HEK293 (cell line): ENCODE data around the gene STRA6.

Source experiments
- KLF8 ChIP-seq: fragments of 450-650 bp; formaldehyde crosslinking; IDR thresholded peaks from 2 replicates; pipeline ENCODE4 v1.5.1; 2016; ENCODE audit warnings: missing biosample characterization, missing genetic modification characterization
- MEIS1 ChIP-seq: sonication (generic); formaldehyde crosslinking; IDR thresholded peaks from 2 replicates; pipeline ENCODE4 v1.8.1; 2022; ENCODE audit warnings: missing genetic modification reagents, mild to moderate bottlenecking, borderline replicate concordance
- MYNN ChIP-seq: fragments of 450-650 bp; formaldehyde crosslinking; IDR thresholded peaks from 2 replicates; pipeline ENCODE4 v1.5.1; 2016; ENCODE audit warnings: missing biosample characterization, missing genetic modification characterization, borderline replicate concordance
- OVOL3 ChIP-seq: fragments of 450-650 bp; formaldehyde crosslinking; IDR thresholded peaks from 2 replicates; pipeline ENCODE4 v1.5.1; 2016; ENCODE audit warnings: missing biosample characterization, missing genetic modification characterization
- ZBTB8A ChIP-seq: fragments of 450-650 bp; formaldehyde crosslinking; IDR thresholded peaks from 2 replicates; pipeline ENCODE4 v1.5.1; 2016; ENCODE audit warnings: missing biosample characterization, missing genetic modification characterization
- ZNF121 ChIP-seq: fragments of 450-650 bp; formaldehyde crosslinking; IDR thresholded peaks from 2 replicates; pipeline ENCODE4 v1.5.1; 2016; ENCODE audit warnings: missing biosample characterization, missing genetic modification characterization
- ZNF132 ChIP-seq: fragments of 450-650 bp; formaldehyde crosslinking; IDR thresholded peaks from 2 replicates; pipeline ENCODE4 v1.5.1; 2017; ENCODE audit warnings: missing biosample characterization, missing genetic modification characterization, borderline replicate concordance
- ZNF202 ChIP-seq: fragments of 450-650 bp; formaldehyde crosslinking; IDR thresholded peaks from 2 replicates; pipeline ENCODE4 v1.5.1; 2016; ENCODE audit warnings: missing biosample characterization, missing genetic modification characterization, borderline replicate concordance
- ZNF266 ChIP-seq: fragments of 450-650 bp; formaldehyde crosslinking; IDR thresholded peaks from 2 replicates; pipeline ENCODE4 v1.5.1; 2016; ENCODE audit warnings: missing biosample characterization, missing genetic modification characterization, low read depth
- ZNF341 ChIP-seq: fragments of 450-650 bp; formaldehyde crosslinking; IDR thresholded peaks from 2 replicates; pipeline ENCODE4; 2016; ENCODE audit warnings: low read depth, missing biosample characterization, missing genetic modification characterization
- ZNF37A ChIP-seq: fragments of 450-650 bp; IDR thresholded peaks from 2 replicates; pipeline ENCODE4 v1.5.1; 2018; ENCODE audit warnings: missing biosample characterization, missing genetic modification characterization
- ZNF423 ChIP-seq: fragments of 450-650 bp; formaldehyde crosslinking; IDR thresholded peaks from 2 replicates; pipeline ENCODE4 v1.5.1; 2016; ENCODE audit warnings: missing biosample characterization, missing genetic modification characterization
- ZNF501 ChIP-seq: fragments of 450-650 bp; formaldehyde crosslinking; IDR thresholded peaks from 2 replicates; pipeline ENCODE4 v1.5.1; 2016; ENCODE audit warnings: missing biosample characterization, missing genetic modification characterization
- ZNF514 ChIP-seq: fragments of 450-650 bp; formaldehyde crosslinking; IDR thresholded peaks from 2 replicates; pipeline ENCODE4 v1.5.1; 2016; ENCODE audit warnings: missing biosample characterization, missing genetic modification characterization
- ZNF548 ChIP-seq: fragments of 450-650 bp; formaldehyde crosslinking; IDR thresholded peaks from 2 replicates; pipeline ENCODE4 v1.5.1; 2016; ENCODE audit warnings: missing biosample characterization, missing genetic modification characterization
- ZNF585B ChIP-seq: fragments of 450-650 bp; formaldehyde crosslinking; IDR thresholded peaks from 2 replicates; pipeline ENCODE4 v1.5.1; 2016; ENCODE audit warnings: missing biosample characterization, missing genetic modification characterization
- ZNF701 ChIP-seq: fragments of 450-650 bp; formaldehyde crosslinking; IDR thresholded peaks from 2 replicates; pipeline ENCODE4 v1.5.1; 2016; ENCODE audit warnings: missing biosample characterization, missing genetic modification characterization
- ZNF747 ChIP-seq: fragments of 450-650 bp; formaldehyde crosslinking; IDR thresholded peaks from 2 replicates; pipeline ENCODE4 v1.5.1; 2016; ENCODE audit warnings: missing biosample characterization, missing genetic modification characterization
- TF ChIP-seq, protein P1 (sequence below): IDR thresholded peaks from 2 replicates; pipeline ENCODE4 v1.6.1; 2011; ENCODE audit warnings: mild to moderate bottlenecking, low read depth, low read length, borderline replicate concordance
- TF ChIP-seq, protein P2 (sequence below): fragments of 450-650 bp; formaldehyde crosslinking; IDR thresholded peaks from 2 replicates; pipeline ENCODE4 v1.5.1; 2016; ENCODE audit warnings: missing biosample characterization, missing genetic modification characterization
- TF ChIP-seq, protein P3 (sequence below): fragments of 450-650 bp; formaldehyde crosslinking; IDR thresholded peaks from 2 replicates; pipeline ENCODE4 v1.5.1; 2016; ENCODE audit warnings: missing biosample characterization, missing genetic modification characterization
- TF ChIP-seq, protein P4 (sequence below): fragments of 450-650 bp; formaldehyde crosslinking; IDR thresholded peaks from 2 replicates; pipeline ENCODE4 v1.5.1; 2016; ENCODE audit warnings: missing biosample characterization, missing genetic modification characterization, borderline replicate concordance
- TF ChIP-seq, protein P5 (sequence below): fragments of 450-650 bp; formaldehyde crosslinking; conservative IDR thresholded peaks from 2 replicates; pipeline ENCODE4 v1.5.1; 2016; ENCODE audit warnings: low read depth, missing biosample characterization, missing genetic modification characterization
- TF ChIP-seq, protein P6 (sequence below): fragments of 450-650 bp; formaldehyde crosslinking; IDR thresholded peaks from 2 replicates; pipeline ENCODE4 v1.5.1; 2016; ENCODE audit warnings: missing biosample characterization, missing genetic modification characterization, low read depth
- TF ChIP-seq, protein P7 (sequence below): fragments of 450-650 bp; formaldehyde crosslinking; IDR thresholded peaks from 2 replicates; pipeline ENCODE4 v1.5.1; 2016; ENCODE audit warnings: missing biosample characterization, missing genetic modification characterization, low read depth

The STRA6 gene

DNA sequence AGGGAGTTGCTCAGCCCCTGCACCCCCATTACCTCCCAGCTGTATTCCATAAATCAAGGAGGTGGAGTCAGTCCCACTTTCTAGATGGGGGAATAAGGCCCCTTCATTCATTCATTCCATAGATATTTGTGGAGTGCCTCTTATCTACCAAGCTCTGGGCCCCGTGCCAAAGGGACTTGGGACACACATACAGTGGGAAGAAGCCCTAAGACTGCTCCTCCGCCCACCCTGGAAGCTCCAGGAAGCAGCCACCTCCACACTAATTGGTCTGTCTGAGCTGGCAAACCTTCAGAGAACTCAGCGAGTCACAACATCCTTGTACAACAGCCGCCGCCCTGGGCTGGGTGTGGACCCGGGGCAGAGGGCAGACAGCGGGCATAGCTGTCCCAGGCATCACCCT, 6.4 kb downstream of the STRA6 start (continued):
- TF ChIP-seq, protein P1, sequence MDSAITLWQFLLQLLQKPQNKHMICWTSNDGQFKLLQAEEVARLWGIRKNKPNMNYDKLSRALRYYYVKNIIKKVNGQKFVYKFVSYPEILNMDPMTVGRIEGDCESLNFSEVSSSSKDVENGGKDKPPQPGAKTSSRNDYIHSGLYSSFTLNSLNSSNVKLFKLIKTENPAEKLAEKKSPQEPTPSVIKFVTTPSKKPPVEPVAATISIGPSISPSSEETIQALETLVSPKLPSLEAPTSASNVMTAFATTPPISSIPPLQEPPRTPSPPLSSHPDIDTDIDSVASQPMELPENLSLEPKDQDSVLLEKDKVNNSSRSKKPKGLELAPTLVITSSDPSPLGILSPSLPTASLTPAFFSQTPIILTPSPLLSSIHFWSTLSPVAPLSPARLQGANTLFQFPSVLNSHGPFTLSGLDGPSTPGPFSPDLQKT, result no peak
- TF ChIP-seq ZNF501 (tag by site-specific recombination) (no peak), MEIS1 (CRISPR knock-in tag) (no peak), MYNN (tag by site-specific recombination) (no peak), ZNF121 (no peak), ZNF341 (peak; percentile 77), ZNF514 (tag by site-specific recombination) (no peak), KLF8 (tag by site-specific recombination) (no peak), ZNF37A (tag by site-specific recombination) (no peak), ZNF585B (tag by site-specific recombination) (no peak), ZBTB8A (tag by site-specific recombination) (peak; percentile 48), ZNF701 (tag by site-specific recombination) (no peak), ZNF132 (tag by site-specific recombination) (no peak), ZNF266 (no peak), ZNF548 (tag by site-specific recombination) (no peak), OVOL3 (no peak), ZNF747 (tag by site-specific recombination) (no peak), ZNF202 (no peak), ZNF423 (no peak)
- TF ChIP-seq, protein P2, sequence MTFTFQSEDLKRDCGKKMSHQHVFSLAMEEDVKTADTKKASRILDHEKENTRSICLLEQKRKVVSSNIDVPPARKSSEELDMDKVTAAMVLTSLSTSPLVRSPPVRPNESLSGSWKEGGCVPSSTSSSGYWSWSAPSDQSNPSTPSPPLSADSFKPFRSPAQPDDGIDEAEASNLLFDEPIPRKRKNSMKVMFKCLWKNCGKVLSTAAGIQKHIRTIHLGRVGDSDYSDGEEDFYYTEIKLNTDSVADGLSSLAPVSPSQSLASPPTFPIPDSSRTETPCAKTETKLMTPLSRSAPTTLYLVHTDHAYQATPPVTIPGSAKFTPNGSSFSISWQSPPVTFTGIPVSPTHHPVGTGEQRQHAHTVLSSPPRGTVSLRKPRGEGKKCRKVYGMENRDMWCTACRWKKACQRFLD (tag by site-specific recombination), result no peak
- TF ChIP-seq, protein P3, sequence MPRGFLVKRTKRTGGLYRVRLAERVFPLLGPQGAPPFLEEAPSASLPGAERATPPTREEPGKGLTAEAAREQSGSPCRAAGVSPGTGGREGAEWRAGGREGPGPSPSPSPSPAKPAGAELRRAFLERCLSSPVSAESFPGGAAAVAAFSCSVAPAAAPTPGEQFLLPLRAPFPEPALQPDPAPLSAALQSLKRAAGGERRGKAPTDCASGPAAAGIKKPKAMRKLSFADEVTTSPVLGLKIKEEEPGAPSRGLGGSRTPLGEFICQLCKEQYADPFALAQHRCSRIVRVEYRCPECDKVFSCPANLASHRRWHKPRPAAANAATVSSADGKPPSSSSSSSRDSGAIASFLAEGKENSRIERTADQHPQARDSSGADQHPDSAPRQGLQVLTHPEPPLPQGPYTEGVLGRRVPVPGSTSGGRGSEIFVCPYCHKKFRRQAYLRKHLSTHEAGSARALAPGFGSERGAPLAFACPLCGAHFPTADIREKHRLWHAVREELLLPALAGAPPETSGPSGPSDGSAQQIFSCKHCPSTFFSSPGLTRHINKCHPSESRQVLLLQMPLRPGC (tag by site-specific recombination), result no peak
- TF ChIP-seq, protein P4, sequence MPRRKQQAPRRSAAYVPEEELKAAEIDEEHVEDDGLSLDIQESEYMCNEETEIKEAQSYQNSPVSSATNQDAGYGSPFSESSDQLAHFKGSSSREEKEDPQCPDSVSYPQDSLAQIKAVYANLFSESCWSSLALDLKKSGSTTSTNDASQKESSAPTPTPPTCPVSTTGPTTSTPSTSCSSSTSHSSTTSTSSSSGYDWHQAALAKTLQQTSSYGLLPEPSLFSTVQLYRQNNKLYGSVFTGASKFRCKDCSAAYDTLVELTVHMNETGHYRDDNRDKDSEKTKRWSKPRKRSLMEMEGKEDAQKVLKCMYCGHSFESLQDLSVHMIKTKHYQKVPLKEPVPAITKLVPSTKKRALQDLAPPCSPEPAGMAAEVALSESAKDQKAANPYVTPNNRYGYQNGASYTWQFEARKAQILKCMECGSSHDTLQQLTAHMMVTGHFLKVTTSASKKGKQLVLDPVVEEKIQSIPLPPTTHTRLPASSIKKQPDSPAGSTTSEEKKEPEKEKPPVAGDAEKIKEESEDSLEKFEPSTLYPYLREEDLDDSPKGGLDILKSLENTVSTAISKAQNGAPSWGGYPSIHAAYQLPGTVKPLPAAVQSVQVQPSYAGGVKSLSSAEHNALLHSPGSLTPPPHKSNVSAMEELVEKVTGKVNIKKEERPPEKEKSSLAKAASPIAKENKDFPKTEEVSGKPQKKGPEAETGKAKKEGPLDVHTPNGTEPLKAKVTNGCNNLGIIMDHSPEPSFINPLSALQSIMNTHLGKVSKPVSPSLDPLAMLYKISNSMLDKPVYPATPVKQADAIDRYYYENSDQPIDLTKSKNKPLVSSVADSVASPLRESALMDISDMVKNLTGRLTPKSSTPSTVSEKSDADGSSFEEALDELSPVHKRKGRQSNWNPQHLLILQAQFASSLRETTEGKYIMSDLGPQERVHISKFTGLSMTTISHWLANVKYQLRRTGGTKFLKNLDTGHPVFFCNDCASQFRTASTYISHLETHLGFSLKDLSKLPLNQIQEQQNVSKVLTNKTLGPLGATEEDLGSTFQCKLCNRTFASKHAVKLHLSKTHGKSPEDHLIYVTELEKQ (tag by site-specific recombination), result no peak
- TF ChIP-seq, protein P5, sequence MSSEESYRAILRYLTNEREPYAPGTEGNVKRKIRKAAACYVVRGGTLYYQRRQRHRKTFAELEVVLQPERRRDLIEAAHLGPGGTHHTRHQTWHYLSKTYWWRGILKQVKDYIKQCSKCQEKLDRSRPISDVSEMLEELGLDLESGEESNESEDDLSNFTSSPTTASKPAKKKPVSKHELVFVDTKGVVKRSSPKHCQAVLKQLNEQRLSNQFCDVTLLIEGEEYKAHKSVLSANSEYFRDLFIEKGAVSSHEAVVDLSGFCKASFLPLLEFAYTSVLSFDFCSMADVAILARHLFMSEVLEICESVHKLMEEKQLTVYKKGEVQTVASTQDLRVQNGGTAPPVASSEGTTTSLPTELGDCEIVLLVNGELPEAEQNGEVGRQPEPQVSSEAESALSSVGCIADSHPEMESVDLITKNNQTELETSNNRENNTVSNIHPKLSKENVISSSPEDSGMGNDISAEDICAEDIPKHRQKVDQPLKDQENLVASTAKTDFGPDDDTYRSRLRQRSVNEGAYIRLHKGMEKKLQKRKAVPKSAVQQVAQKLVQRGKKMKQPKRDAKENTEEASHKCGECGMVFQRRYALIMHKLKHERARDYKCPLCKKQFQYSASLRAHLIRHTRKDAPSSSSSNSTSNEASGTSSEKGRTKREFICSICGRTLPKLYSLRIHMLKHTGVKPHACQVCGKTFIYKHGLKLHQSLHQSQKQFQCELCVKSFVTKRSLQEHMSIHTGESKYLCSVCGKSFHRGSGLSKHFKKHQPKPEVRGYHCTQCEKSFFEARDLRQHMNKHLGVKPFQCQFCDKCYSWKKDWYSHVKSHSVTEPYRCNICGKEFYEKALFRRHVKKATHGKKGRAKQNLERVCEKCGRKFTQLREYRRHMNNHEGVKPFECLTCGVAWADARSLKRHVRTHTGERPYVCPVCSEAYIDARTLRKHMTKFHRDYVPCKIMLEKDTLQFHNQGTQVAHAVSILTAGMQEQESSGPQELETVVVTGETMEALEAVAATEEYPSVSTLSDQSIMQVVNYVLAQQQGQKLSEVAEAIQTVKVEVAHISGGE (tag by site-specific recombination), result no peak
- TF ChIP-seq, protein P6, sequence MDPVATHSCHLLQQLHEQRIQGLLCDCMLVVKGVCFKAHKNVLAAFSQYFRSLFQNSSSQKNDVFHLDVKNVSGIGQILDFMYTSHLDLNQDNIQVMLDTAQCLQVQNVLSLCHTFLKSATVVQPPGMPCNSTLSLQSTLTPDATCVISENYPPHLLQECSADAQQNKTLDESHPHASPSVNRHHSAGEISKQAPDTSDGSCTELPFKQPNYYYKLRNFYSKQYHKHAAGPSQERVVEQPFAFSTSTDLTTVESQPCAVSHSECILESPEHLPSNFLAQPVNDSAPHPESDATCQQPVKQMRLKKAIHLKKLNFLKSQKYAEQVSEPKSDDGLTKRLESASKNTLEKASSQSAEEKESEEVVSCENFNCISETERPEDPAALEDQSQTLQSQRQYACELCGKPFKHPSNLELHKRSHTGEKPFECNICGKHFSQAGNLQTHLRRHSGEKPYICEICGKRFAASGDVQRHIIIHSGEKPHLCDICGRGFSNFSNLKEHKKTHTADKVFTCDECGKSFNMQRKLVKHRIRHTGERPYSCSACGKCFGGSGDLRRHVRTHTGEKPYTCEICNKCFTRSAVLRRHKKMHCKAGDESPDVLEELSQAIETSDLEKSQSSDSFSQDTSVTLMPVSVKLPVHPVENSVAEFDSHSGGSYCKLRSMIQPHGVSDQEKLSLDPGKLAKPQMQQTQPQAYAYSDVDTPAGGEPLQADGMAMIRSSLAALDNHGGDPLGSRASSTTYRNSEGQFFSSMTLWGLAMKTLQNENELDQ (tag by site-specific recombination), result no peak
- TF ChIP-seq, protein P7, sequence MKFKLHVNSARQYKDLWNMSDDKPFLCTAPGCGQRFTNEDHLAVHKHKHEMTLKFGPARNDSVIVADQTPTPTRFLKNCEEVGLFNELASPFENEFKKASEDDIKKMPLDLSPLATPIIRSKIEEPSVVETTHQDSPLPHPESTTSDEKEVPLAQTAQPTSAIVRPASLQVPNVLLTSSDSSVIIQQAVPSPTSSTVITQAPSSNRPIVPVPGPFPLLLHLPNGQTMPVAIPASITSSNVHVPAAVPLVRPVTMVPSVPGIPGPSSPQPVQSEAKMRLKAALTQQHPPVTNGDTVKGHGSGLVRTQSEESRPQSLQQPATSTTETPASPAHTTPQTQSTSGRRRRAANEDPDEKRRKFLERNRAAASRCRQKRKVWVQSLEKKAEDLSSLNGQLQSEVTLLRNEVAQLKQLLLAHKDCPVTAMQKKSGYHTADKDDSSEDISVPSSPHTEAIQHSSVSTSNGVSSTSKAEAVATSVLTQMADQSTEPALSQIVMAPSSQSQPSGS (tag by site-specific recombination), result no peak
